SK-MEL-5 (cell line): Measurements from ENCODE around the gene NCR3LG1. TPM values are rescaled to one million over a fixed set of nuclear protein-coding genes. Genes with fewer than 3 reads are reported as not detected.

Experiments used
- DNase-seq: peaks from one replicate; pipeline ENCODE4 v3.0.0-alpha.2; 2016; ENCODE audit warnings: low read depth, low spot score
- in situ Hi-C: cut with HindIII; loops from 2 replicates; pipeline ENCODE4 v1.10.0; 2016; ENCODE audit warnings: low sequenced_read_pairs, high pct_unique_total_duplicates, low pct_unique_long_range_greater_than_20kb
- total RNA-seq: library from RNA; depleted of rRNA; stranded (reverse); fragments of >200 nt; shearing (Covaris generic); gene quantifications from 2 replicates; pipeline ENCODE4 v1.2.3, GENCODE V29; 2014

Gene NCR3LG1
- total RNA-seq, 1 experiment from 2014 or later: 6.6 TPM

GRCh38 chr11:17403980-17404759 lies 52.6 kb downstream of the NCR3LG1 start:
- in situ Hi-C loops: no loop called here
- DNase-seq: peak; percentile 22

GRCh38 chr11:17405232-17406005 lies 53.8 kb downstream of the NCR3LG1 start:
- DNase-seq: peak; percentile 20
- in situ Hi-C loops: no loop called here

GRCh38 chr11:17406082-17406817 lies 54.6 kb downstream of the NCR3LG1 start:
- in situ Hi-C loops: no loop called here
- DNase-seq: no peak

GRCh38 chr11:17406818-17407149 lies 55.2 kb downstream of the NCR3LG1 start:
- in situ Hi-C loops: no loop called here

GRCh38 chr11:17407575-17407974 lies 56.0 kb downstream of the NCR3LG1 start:
- in situ Hi-C loops: no loop called here
- peak; percentile 22 for DNase-seq

More at GRCh38 chr11:17406818-17407149, 55.2 kb downstream of the NCR3LG1 start:
- DNase-seq: no peak

GRCh38 chr11:17408026-17408425 lies 56.4 kb downstream of the NCR3LG1 start:
- in situ Hi-C loops: no loop called here

GRCh38 chr11:17408641-17409040 lies 57.0 kb downstream of the NCR3LG1 start:
- DNase-seq: no peak
- in situ Hi-C loops: no loop called here

More at GRCh38 chr11:17408026-17408425, 56.4 kb downstream of the NCR3LG1 start:
- DNase-seq: no peak

- no peak for DNase-seq
- in situ Hi-C loops: no loop called here
Observed at GRCh38 chr11:17410606-17411379, 59.2 kb downstream of the NCR3LG1 start.

- in situ Hi-C loops: no loop called here
- DNase-seq: no peak
Observed at GRCh38 chr11:17411418-17411817, 59.8 kb downstream of the NCR3LG1 start.

GRCh38 chr11:17412488-17413180 lies 61.0 kb downstream of the NCR3LG1 start:
- no peak for DNase-seq
- in situ Hi-C loops: no loop called here

- in situ Hi-C loops: no loop called here
- no peak for DNase-seq
Observed at GRCh38 chr11:17413414-17414316, 62.1 kb downstream of the NCR3LG1 start.

- no peak for DNase-seq
- in situ Hi-C loops: no loop called here
Observed at GRCh38 chr11:17414317-17414737, 62.7 kb downstream of the NCR3LG1 start.

GRCh38 chr11:17414992-17415391 lies 63.4 kb downstream of the NCR3LG1 start:
- in situ Hi-C loops: no loop called here
- no peak for DNase-seq

GRCh38 chr11:17415523-17416104 lies 64.0 kb downstream of the NCR3LG1 start:
- in situ Hi-C loops: no loop called here
- DNase-seq: no peak

- no peak for DNase-seq
- in situ Hi-C loops: no loop called here
Observed at GRCh38 chr11:17416492-17416891, 64.9 kb downstream of the NCR3LG1 start.
